ENCODE measurements around the gene TBX21.

DNA sequence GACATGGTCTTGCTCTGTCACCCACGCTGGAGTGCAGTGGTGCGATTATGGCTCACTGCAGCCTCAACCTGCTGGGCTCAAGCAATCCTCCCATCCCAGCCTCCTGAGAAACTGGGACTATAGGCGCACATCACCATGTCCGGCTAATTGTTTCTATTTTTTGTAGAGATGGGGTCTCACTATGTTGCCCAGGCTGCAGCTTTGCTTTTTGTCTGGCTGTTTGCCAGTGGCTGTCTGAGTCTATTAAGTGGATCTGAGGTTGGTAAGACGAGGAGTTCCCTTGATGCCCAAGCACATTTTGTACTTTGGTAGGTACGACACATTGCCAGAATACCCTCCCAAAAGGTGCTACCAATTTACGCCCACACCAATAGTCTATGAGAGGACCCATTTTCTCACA is 5.1 kb downstream of the TBX21 start:
- no peak for TF ChIP-seq ZFX (IDR thresholded peaks at IDR 0.05)
- no peak for TF ChIP-seq SP1 (IDR thresholded peaks at IDR 0.05; ENCODE audit: low read depth)
- TF ChIP-seq, protein P1, sequence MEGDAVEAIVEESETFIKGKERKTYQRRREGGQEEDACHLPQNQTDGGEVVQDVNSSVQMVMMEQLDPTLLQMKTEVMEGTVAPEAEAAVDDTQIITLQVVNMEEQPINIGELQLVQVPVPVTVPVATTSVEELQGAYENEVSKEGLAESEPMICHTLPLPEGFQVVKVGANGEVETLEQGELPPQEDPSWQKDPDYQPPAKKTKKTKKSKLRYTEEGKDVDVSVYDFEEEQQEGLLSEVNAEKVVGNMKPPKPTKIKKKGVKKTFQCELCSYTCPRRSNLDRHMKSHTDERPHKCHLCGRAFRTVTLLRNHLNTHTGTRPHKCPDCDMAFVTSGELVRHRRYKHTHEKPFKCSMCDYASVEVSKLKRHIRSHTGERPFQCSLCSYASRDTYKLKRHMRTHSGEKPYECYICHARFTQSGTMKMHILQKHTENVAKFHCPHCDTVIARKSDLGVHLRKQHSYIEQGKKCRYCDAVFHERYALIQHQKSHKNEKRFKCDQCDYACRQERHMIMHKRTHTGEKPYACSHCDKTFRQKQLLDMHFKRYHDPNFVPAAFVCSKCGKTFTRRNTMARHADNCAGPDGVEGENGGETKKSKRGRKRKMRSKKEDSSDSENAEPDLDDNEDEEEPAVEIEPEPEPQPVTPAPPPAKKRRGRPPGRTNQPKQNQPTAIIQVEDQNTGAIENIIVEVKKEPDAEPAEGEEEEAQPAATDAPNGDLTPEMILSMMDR (IDR thresholded peaks at IDR 0.05 in 2 of 3, conservative IDR thresholded peaks at IDR 0.05 in 1 of 3; ENCODE audit: borderline replicate concordance in 1 of 3, insufficient read depth in 1 of 3, low read depth in 2 of 3, low read length in 2 of 3): no peak
- TF ChIP-seq EZH2phosphoT487 (IDR thresholded peaks at IDR 0.05; ENCODE audit: borderline replicate concordance): no peak
- no peak for TF ChIP-seq EGR1 (IDR thresholded peaks at IDR 0.05; ENCODE audit: low read depth)
- TF ChIP-seq, protein P2, sequence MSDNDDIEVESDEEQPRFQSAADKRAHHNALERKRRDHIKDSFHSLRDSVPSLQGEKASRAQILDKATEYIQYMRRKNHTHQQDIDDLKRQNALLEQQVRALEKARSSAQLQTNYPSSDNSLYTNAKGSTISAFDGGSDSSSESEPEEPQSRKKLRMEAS (IDR thresholded peaks at IDR 0.05): no peak
- TF ChIP-seq ZNF274 (IDR thresholded peaks at IDR 0.05; ENCODE audit: low read depth, low read length): no peak
